GM19328 (cell line): ENCODE data around the gene BABAM2.

ENCODE experiments used
- ATAC-seq: cut with Tn5 transposase; IDR thresholded peaks from one replicate; pipeline ENCODE4 v1.9.1; 2021; ENCODE audit warnings: mild to moderate bottlenecking, moderate library complexity; ENCODE audit not compliant: unreplicated experiment

BABAM2 gene

GRCh38 chr2:28182348-28182747 lies 291.8 kb downstream of the BABAM2 start:
- ATAC-seq: no peak

- no peak for ATAC-seq
These were observed 294.6 kb downstream of the BABAM2 start for GRCh38 chr2:28185153-28185552.

GRCh38 chr2:28185891-28186290 lies 295.4 kb downstream of the BABAM2 start:
- no peak for ATAC-seq

- ATAC-seq: no peak
These were observed 296.7 kb downstream of the BABAM2 start for GRCh38 chr2:28187186-28187585.

GRCh38 chr2:28188436-28188835 lies 297.9 kb downstream of the BABAM2 start:
- no peak for ATAC-seq

- ATAC-seq: no peak
These were observed 303.3 kb downstream of the BABAM2 start for GRCh38 chr2:28193630-28194403.

GRCh38 chr2:28199995-28200679 lies 309.6 kb downstream of the BABAM2 start:
- ATAC-seq: no peak

- no peak for ATAC-seq
These were observed 311.2 kb downstream of the BABAM2 start for GRCh38 chr2:28201671-28202180.

- no peak for ATAC-seq
These were observed 312.2 kb downstream of the BABAM2 start for GRCh38 chr2:28202719-28203118.

- no peak for ATAC-seq
These were observed 316.2 kb downstream of the BABAM2 start for GRCh38 chr2:28206762-28207161.

GRCh38 chr2:28209261-28209691 lies 318.7 kb downstream of the BABAM2 start:
- ATAC-seq: no peak

GRCh38 chr2:28209864-28210263 lies 319.3 kb downstream of the BABAM2 start:
- no peak for ATAC-seq

- ATAC-seq: no peak
These were observed 320.0 kb downstream of the BABAM2 start for GRCh38 chr2:28210535-28210934.

- no peak for ATAC-seq
These were observed 325.8 kb downstream of the BABAM2 start for GRCh38 chr2:28216331-28216730.

- ATAC-seq: no peak
These were observed 326.7 kb downstream of the BABAM2 start for GRCh38 chr2:28217042-28217740.

- ATAC-seq: no peak
These were observed 328.6 kb downstream of the BABAM2 start for GRCh38 chr2:28219138-28219537.

- ATAC-seq: no peak
These were observed 329.3 kb downstream of the BABAM2 start for GRCh38 chr2:28219758-28220368.

- ATAC-seq: no peak
These were observed 334.3 kb downstream of the BABAM2 start for GRCh38 chr2:28224648-28225472.

- no peak for ATAC-seq
These were observed 335.0 kb downstream of the BABAM2 start for GRCh38 chr2:28225473-28226080.

GRCh38 chr2:28226558-28226957 lies 336.0 kb downstream of the BABAM2 start:
- ATAC-seq: no peak
